Neural progenitor cell (in vitro differentiated cells): ENCODE data around the gene PRR29. TPM values are rescaled to one million over a fixed set of nuclear protein-coding genes. Genes with fewer than 3 reads are reported as not detected.

Source experiments
- DNase-seq: peaks from one replicate; pipeline ENCODE4 v3.0.0-alpha.2; 2016; ENCODE audit warnings: low spot score
- H2AFZ ChIP-seq: fragments of 200-600 bp; sonication (generic); replicated peaks from 2 replicates; pipeline ENCODE4 v1.6.1; 2016; ENCODE audit warnings: antibody characterized with exemption
- H3F3A ChIP-seq: fragments of 200-600 bp; sonication (generic); 2 replicates; pipeline ENCODE4 v1.6.1; 2016; ENCODE audit warnings: antibody characterized with exemption, low read depth
- H3K27ac ChIP-seq: fragments of 200-600 bp; sonication (generic); 2 replicates; pipeline ENCODE4 v1.5.1; 2016; ENCODE audit warnings: mild to moderate bottlenecking
- H3K27me3 ChIP-seq: fragments of 200-600 bp; sonication (generic); 2 replicates; pipeline ENCODE4 v1.6.1; 2016; ENCODE audit warnings: mild to moderate bottlenecking, moderate library complexity
- H3K36me3 ChIP-seq: fragments of 200-600 bp; sonication (generic); 2 replicates; pipeline ENCODE4 v1.5.1; 2016
- H3K4me1 ChIP-seq: fragments of 200-600 bp; sonication (generic); 2 replicates; pipeline ENCODE4 v1.6.1; 2016; ENCODE audit warnings: mixed run types
- H3K4me2 ChIP-seq: fragments of 200-600 bp; sonication (generic); 2 replicates; pipeline ENCODE4 v1.6.1; 2016
- H3K4me3 ChIP-seq: fragments of 200-600 bp; sonication (generic); 2 replicates; pipeline ENCODE4 v1.5.1; 2016
- H3K79me2 ChIP-seq: fragments of 200-600 bp; sonication (generic); 2 replicates; pipeline ENCODE4 v1.6.1; 2016; ENCODE audit warnings: low read depth
- H3K9ac ChIP-seq: fragments of 200-600 bp; sonication (generic); 2 replicates; pipeline ENCODE4 v1.6.1; 2016
- H3K9me3 ChIP-seq: fragments of 200-600 bp; sonication (generic); 2 replicates; pipeline ENCODE4 v1.5.1; 2016; ENCODE audit warnings: low read depth
- H4K20me1 ChIP-seq: fragments of 200-600 bp; sonication (generic); 2 replicates; pipeline ENCODE4 v1.6.1; 2016; ENCODE audit warnings: low read depth
- H3K27ac Mint-ChIP-seq: 3 replicates; pipeline ENCODE4 v1.8.0; 2021; ENCODE audit warnings: mixed read lengths
- H3K27me3 Mint-ChIP-seq: 2 replicates; pipeline ENCODE4 v1.8.0; 2022; ENCODE audit warnings: low read depth, mild to moderate bottlenecking, inconsistent platforms, moderate library complexity, mixed read lengths; ENCODE audit not compliant: insufficient read depth
- H3K36me3 Mint-ChIP-seq: 3 replicates; pipeline ENCODE4 v1.8.0; 2021; ENCODE audit warnings: mixed read lengths
- H3K4me1 Mint-ChIP-seq: 3 replicates; pipeline ENCODE4 v1.8.0; 2021; ENCODE audit warnings: mixed read lengths
- H3K4me3 Mint-ChIP-seq: 3 replicates; pipeline ENCODE4 v1.8.0; 2021; ENCODE audit warnings: mild to moderate bottlenecking, moderate library complexity, mixed read lengths
- H3K9me3 Mint-ChIP-seq: 3 replicates; pipeline ENCODE4 v1.8.0; 2020; ENCODE audit warnings: mixed read lengths
- EZH2 ChIP-seq: fragments of 200-600 bp; sonication (generic); IDR thresholded peaks from 2 replicates; pipeline ENCODE4 v1.6.1; 2017; ENCODE audit warnings: antibody characterized with exemption, mild to moderate bottlenecking, moderate library complexity
- EZH2phosphoT487 ChIP-seq: fragments of 200-600 bp; sonication (generic); IDR thresholded peaks from 2 replicates; pipeline ENCODE4 v1.6.1; 2017; ENCODE audit warnings: antibody characterized with exemption
- total RNA-seq: library from RNA; depleted of rRNA; stranded (reverse); fragments of >200 nt; gene quantifications from 2 replicates; pipeline ENCODE4 v1.2.3, GENCODE V29; 2015; ENCODE audit warnings: low replicate concordance
- TF ChIP-seq, protein P1 (sequence below): fragments of 200-600 bp; sonication (generic); IDR thresholded peaks from 2 replicates; pipeline ENCODE4 v1.5.1; 2017; ENCODE audit warnings: antibody characterized with exemption, mild to moderate bottlenecking

Gene PRR29
- total RNA-seq, 1 donor from 2014 or later = 0.95 TPM

DNA sequence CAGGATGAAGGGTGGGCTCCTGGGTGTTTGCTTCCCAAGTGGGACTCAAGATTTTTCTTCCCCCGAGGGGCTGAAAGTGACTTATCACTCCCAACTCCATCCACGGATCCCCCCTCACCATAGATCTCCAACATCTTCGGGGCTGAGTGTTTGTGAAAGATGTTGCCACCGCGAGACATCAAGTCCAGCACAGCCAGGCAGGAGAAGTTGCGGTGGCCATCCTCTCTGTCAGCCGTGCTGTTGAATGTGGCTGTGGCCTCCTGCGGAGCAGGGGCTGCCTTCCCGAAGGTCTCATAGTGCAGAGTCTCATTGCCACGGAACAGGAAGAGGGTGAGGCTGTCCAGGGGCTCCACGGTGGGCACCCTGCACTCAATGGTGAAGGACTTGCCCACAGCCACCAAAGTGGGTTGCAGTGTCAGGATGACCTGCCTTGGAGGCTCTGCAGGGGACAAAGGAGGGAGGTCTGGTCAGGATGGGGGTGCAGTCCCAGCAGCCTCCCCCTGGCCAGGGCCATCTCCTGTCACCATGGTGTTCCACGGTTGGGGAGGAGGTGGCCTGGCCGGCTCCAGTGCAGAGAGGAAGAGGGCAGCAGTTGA lies 5.5 kb downstream of the PRR29 start:
- no peaks in the 10 kb centered on the region for H4K20me1 ChIP-seq
- H2AFZ ChIP-seq = no peak overlapping the region
- Mint-ChIP-seq H3K27me3 (peaks cover 12% of the 10 kb centered on the region), H3K27ac (no peak overlapping the region), H3K36me3 (no peaks in the 10 kb centered on the region), H3K4me3 (no peak overlapping the region), H3K4me1 (peaks cover 23% of the 10 kb centered on the region), H3K9me3 (no peaks in the 10 kb centered on the region)
- peak; percentile 0 for DNase-seq
- H3K79me2 ChIP-seq = no peaks in the 10 kb centered on the region
- H3K27me3 ChIP-seq = peaks cover 12% of the 10 kb centered on the region
- H3K27ac ChIP-seq = no peak overlapping the region
- TF ChIP-seq EZH2phosphoT487 (no peak), EZH2 (no peak)
- TF ChIP-seq, protein P1, sequence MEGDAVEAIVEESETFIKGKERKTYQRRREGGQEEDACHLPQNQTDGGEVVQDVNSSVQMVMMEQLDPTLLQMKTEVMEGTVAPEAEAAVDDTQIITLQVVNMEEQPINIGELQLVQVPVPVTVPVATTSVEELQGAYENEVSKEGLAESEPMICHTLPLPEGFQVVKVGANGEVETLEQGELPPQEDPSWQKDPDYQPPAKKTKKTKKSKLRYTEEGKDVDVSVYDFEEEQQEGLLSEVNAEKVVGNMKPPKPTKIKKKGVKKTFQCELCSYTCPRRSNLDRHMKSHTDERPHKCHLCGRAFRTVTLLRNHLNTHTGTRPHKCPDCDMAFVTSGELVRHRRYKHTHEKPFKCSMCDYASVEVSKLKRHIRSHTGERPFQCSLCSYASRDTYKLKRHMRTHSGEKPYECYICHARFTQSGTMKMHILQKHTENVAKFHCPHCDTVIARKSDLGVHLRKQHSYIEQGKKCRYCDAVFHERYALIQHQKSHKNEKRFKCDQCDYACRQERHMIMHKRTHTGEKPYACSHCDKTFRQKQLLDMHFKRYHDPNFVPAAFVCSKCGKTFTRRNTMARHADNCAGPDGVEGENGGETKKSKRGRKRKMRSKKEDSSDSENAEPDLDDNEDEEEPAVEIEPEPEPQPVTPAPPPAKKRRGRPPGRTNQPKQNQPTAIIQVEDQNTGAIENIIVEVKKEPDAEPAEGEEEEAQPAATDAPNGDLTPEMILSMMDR = no peak
- H3K4me1 ChIP-seq = peaks cover 12% of the 10 kb centered on the region
- H3K9ac ChIP-seq = no peak overlapping the region
- H3K4me2 ChIP-seq = no peak overlapping the region
- H3K36me3 ChIP-seq = no peaks in the 10 kb centered on the region
- H3K4me3 ChIP-seq = no peak overlapping the region
- no peaks in the 10 kb centered on the region for H3F3A ChIP-seq
- no peaks in the 10 kb centered on the region for H3K9me3 ChIP-seq

DNA sequence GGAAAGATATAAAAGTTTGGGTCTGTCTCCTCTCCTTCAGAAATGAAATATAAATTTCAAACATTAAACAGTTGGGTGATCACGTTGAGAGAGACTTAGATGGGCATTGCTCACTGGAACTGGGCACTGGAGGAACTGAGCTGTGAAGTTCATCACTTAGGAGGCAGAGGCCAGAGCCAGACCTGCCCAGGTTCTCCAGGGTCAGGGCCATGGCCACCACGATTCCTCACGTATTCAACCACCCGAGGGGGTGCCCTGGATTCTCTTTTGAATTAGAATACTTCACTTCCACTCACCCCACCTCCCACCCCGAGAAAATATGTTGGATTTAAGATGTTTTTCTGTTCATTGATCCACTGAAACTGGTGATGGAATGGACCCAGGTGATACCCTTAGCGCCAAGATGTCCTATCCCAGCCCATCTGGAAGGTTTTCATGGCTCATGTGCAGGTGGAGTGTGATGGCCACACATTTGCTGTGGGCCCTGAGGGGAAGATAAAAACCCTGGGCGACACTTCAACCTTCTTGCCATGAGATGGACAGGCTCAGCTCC lies 6.1 kb downstream of the PRR29 start:
- H3K27ac ChIP-seq = no peak overlapping the region
- no peaks in the 10 kb centered on the region for H3F3A ChIP-seq
- no peaks in the 10 kb centered on the region for H3K79me2 ChIP-seq
- Mint-ChIP-seq H3K27me3 (peaks cover 11% of the 10 kb centered on the region), H3K4me3 (no peak overlapping the region), H3K9me3 (no peaks in the 10 kb centered on the region), H3K36me3 (no peaks in the 10 kb centered on the region), H3K4me1 (peaks cover 22% of the 10 kb centered on the region), H3K27ac (no peak overlapping the region)
- DNase-seq = no peak
- H3K27me3 ChIP-seq = peaks cover 5% of the 10 kb centered on the region
- TF ChIP-seq, protein P1 = no peak
- H3K4me3 ChIP-seq = no peak overlapping the region
- peaks cover 13% of the 10 kb centered on the region for H3K4me1 ChIP-seq
- no peaks in the 10 kb centered on the region for H4K20me1 ChIP-seq
- H3K9me3 ChIP-seq = no peaks in the 10 kb centered on the region
- H3K36me3 ChIP-seq = no peaks in the 10 kb centered on the region
- H2AFZ ChIP-seq = no peak overlapping the region
- H3K9ac ChIP-seq = no peak overlapping the region
- H3K4me2 ChIP-seq = no peak overlapping the region

DNA sequence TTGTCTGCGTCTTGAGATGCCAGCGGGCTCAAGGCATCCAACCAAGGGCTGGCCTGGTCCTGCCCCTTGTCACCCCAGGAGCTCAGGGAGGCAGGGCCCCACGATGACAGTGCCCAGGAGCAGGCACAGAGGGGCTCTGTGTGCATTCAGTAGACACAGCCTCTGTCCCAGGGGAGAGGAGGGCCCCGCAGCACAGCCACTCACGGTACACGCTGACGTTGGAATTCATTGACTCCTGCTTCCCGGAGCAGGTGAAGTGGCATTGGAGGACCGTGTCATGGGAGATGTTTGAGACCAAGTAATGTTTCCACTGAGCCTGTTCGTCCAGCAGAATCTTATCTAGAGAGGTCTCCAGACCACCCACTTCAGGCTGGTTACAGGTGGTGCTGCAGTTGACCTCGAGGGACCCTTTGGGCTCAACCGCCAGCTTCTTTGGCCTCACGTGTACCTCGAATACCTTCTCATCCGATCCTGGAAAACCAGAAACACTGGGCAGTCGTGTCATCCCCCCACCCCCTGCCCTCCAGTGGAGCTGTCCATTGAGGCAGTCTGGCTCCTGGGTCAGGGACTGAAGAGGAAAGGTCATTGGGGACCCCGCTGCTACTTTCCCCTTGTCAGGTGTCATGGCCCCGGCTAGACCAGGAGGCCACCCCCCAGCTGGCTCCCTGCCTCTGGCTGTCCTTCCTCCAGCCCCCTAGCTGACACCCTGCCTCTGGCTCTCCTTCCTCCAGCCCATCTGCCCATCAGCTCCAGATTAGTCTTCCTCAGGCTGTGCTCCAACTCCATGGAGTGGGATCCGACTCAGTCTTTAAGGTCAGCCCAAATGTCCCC lies 7.0 kb downstream of the PRR29 start:
- no peak for DNase-seq
- H3K9me3 ChIP-seq = no peaks in the 10 kb centered on the region
- H3K4me1 Mint-ChIP-seq = peaks cover 22% of the 10 kb centered on the region

More for the DNA sequence above, 7.0 kb downstream of the PRR29 start:
- H3K4me1 ChIP-seq = peaks cover 21% of the 10 kb centered on the region
- no peaks in the 10 kb centered on the region for H3K36me3 ChIP-seq
- H3K9me3 Mint-ChIP-seq = no peaks in the 10 kb centered on the region
- H3K4me2 ChIP-seq = no peak overlapping the region
- no peaks in the 10 kb centered on the region for H3K36me3 Mint-ChIP-seq
- peak overlapping the region; percentile 74 for H3K27ac Mint-ChIP-seq
- H3K9ac ChIP-seq = no peak overlapping the region
- H3K27me3 ChIP-seq = no peaks in the 10 kb centered on the region
- H4K20me1 ChIP-seq = no peaks in the 10 kb centered on the region
- H3F3A ChIP-seq = peaks cover 2% of the 10 kb centered on the region
- no peak overlapping the region for H2AFZ ChIP-seq
- TF ChIP-seq EZH2 (no peak), EZH2phosphoT487 (no peak)
- TF ChIP-seq, protein P1 = no peak
- no peaks in the 10 kb centered on the region for H3K79me2 ChIP-seq
- H3K4me3 Mint-ChIP-seq = no peak overlapping the region
- peaks cover 6% of the 10 kb centered on the region for H3K27me3 Mint-ChIP-seq
- no peak overlapping the region for H3K27ac ChIP-seq
- no peak overlapping the region for H3K4me3 ChIP-seq
